ENCODE measurements around the gene RTTN. TPM values are rescaled to one million over a fixed set of nuclear protein-coding genes. Genes with fewer than 3 reads are reported as not detected.

RTTN gene
- total and polyA plus RNA-seq, 2 of the 13 experiments (the other 11 are each of a cell fraction or from before 2014, with no cell fraction given): 5.4 to 18.7 TPM

DNA sequence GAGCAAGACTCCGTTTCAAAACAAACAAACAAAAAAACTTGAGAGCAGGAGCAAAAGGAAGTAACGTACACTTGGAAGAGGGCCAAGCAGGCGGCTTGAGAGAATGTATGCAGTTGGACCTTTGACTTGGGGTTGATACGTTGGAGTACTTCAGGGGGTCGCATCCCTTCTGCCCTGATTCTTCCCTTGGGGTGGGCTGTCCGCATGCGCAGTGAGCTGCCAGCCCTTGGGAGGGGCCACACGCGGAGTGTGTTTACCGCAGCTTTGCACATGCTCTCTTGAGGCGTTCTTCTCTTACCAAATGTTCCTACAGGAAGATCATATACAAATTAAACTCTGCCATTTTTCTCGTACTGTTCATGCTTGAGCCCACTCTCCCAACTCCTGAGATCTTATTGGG lies 45.3 kb upstream of the RTTN start:
- ATAC-seq: no peak
- CTCF ChIA-PET (ENCODE audit: low intra/inter-chr PET ratio, low total read pairs): no interaction called here
- WGBS (ENCODE audit: low lambda C conversion rate): 68% methylated on average over 11 of the region's 12 CpGs
- TF ChIP-seq ZNF460 (CRISPR knock-in tag; IDR thresholded peaks at IDR 0.05; ENCODE audit: borderline replicate concordance) (no peak), ZFP90 (CRISPR knock-in tag; IDR thresholded peaks at IDR 0.05; ENCODE audit: borderline replicate concordance) (no peak), GFI1 (CRISPR knock-in tag; IDR thresholded peaks at IDR 0.05; ENCODE audit: borderline replicate concordance) (no peak), HNRNPLL (IDR thresholded peaks at IDR 0.05; ENCODE audit: low read depth, low read length, poor library complexity, severe bottlenecking) (no peak), ZNF430 (CRISPR knock-in tag; IDR thresholded peaks at IDR 0.05) (no peak)
- TF ChIP-seq, protein P1, sequence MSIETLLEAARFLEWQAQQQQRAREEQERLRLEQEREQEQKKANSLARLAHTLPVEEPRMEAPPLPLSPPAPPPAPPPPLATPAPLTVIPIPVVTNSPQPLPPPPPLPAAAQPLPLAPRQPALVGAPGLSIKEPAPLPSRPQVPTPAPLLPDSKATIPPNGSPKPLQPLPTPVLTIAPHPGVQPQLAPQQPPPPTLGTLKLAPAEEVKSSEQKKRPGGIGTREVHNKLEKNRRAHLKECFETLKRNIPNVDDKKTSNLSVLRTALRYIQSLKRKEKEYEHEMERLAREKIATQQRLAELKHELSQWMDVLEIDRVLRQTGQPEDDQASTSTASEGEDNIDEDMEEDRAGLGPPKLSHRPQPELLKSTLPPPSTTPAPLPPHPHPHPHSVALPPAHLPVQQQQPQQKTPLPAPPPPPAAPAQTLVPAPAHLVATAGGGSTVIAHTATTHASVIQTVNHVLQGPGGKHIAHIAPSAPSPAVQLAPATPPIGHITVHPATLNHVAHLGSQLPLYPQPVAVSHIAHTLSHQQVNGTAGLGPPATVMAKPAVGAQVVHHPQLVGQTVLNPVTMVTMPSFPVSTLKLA (IDR thresholded peaks at IDR 0.05): no peak
- TF ChIP-seq, protein P2, sequence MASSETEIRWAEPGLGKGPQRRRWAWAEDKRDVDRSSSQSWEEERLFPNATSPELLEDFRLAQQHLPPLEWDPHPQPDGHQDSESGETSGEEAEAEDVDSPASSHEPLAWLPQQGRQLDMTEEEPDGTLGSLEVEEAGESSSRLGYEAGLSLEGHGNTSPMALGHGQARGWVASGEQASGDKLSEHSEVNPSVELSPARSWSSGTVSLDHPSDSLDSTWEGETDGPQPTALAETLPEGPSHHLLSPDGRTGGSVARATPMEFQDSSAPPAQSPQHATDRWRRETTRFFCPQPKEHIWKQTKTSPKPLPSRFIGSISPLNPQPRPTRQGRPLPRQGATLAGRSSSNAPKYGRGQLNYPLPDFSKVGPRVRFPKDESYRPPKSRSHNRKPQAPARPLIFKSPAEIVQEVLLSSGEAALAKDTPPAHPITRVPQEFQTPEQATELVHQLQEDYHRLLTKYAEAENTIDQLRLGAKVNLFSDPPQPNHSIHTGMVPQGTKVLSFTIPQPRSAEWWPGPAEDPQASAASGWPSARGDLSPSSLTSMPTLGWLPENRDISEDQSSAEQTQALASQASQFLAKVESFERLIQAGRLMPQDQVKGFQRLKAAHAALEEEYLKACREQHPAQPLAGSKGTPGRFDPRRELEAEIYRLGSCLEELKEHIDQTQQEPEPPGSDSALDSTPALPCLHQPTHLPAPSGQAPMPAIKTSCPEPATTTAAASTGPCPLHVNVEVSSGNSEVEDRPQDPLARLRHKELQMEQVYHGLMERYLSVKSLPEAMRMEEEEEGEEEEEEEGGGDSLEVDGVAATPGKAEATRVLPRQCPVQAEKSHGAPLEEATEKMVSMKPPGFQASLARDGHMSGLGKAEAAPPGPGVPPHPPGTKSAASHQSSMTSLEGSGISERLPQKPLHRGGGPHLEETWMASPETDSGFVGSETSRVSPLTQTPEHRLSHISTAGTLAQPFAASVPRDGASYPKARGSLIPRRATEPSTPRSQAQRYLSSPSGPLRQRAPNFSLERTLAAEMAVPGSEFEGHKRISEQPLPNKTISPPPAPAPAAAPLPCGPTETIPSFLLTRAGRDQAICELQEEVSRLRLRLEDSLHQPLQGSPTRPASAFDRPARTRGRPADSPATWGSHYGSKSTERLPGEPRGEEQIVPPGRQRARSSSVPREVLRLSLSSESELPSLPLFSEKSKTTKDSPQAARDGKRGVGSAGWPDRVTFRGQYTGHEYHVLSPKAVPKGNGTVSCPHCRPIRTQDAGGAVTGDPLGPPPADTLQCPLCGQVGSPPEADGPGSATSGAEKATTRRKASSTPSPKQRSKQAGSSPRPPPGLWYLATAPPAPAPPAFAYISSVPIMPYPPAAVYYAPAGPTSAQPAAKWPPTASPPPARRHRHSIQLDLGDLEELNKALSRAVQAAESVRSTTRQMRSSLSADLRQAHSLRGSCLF (CRISPR knock-in tag; IDR thresholded peaks at IDR 0.05; ENCODE audit: borderline replicate concordance): no peak
- TF ChIP-seq, protein P3, sequence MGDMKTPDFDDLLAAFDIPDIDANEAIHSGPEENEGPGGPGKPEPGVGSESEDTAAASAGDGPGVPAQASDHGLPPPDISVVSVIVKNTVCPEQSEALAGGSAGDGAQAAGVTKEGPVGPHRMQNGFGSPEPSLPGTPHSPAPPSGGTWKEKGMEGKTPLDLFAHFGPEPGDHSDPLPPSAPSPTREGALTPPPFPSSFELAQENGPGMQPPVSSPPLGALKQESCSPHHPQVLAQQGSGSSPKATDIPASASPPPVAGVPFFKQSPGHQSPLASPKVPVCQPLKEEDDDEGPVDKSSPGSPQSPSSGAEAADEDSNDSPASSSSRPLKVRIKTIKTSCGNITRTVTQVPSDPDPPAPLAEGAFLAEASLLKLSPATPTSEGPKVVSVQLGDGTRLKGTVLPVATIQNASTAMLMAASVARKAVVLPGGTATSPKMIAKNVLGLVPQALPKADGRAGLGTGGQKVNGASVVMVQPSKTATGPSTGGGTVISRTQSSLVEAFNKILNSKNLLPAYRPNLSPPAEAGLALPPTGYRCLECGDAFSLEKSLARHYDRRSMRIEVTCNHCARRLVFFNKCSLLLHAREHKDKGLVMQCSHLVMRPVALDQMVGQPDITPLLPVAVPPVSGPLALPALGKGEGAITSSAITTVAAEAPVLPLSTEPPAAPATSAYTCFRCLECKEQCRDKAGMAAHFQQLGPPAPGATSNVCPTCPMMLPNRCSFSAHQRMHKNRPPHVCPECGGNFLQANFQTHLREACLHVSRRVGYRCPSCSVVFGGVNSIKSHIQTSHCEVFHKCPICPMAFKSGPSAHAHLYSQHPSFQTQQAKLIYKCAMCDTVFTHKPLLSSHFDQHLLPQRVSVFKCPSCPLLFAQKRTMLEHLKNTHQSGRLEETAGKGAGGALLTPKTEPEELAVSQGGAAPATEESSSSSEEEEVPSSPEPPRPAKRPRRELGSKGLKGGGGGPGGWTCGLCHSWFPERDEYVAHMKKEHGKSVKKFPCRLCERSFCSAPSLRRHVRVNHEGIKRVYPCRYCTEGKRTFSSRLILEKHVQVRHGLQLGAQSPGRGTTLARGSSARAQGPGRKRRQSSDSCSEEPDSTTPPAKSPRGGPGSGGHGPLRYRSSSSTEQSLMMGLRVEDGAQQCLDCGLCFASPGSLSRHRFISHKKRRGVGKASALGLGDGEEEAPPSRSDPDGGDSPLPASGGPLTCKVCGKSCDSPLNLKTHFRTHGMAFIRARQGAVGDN (CRISPR knock-in tag; IDR thresholded peaks at IDR 0.05): no peak
- TF ChIP-seq, protein P4, sequence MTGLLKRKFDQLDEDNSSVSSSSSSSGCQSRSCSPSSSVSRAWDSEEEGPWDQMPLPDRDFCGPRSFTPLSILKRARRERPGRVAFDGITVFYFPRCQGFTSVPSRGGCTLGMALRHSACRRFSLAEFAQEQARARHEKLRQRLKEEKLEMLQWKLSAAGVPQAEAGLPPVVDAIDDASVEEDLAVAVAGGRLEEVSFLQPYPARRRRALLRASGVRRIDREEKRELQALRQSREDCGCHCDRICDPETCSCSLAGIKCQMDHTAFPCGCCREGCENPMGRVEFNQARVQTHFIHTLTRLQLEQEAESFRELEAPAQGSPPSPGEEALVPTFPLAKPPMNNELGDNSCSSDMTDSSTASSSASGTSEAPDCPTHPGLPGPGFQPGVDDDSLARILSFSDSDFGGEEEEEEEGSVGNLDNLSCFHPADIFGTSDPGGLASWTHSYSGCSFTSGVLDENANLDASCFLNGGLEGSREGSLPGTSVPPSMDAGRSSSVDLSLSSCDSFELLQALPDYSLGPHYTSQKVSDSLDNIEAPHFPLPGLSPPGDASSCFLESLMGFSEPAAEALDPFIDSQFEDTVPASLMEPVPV (CRISPR knock-in tag; IDR thresholded peaks at IDR 0.05): no peak

More for the DNA sequence above, 45.3 kb upstream of the RTTN start:
- no TSS peak for BruUV-seq (replicated peaks)
- H3K36me3 ChIP-seq (replicated peaks in 1 of 2; ENCODE audit: control insufficient read depth in 1 of 2, insufficient read depth in 2 of 2, low read length in 2 of 2): no peaks in the 10 kb centered on the region
- no peaks in the 10 kb centered on the region for H3K27me3 ChIP-seq (ENCODE audit: control insufficient read depth in 1 of 2, insufficient read depth in 2 of 2, low read length in 2 of 2)
- H4K20me1 ChIP-seq (ENCODE audit: insufficient read depth, low read length): no peaks in the 10 kb centered on the region
- no peak overlapping the region for H3K27ac ChIP-seq (ENCODE audit: extremely low read length, insufficient read depth, low read length)
- intact Hi-C loops (cut with micrococcal nuclease; ENCODE audit: unreplicated experiment): no loop called here
- in situ Hi-C loops (cut with HindIII; ENCODE audit: extremely low pct_ligation_motif_present, low pct_unique_long_range_greater_than_20kb): no loop called here
- H3K4me1 ChIP-seq (ENCODE audit: insufficient read depth, low read length): no peaks in the 10 kb centered on the region
- no peak overlapping the region for H3K9ac ChIP-seq (ENCODE audit: insufficient read depth, low read depth, low read length)
- POLR2A ChIA-PET: no interaction called here
- H3K4me3 ChIP-seq (replicated peaks in 1 of 3; ENCODE audit: insufficient read depth in 1 of 3, low read depth in 2 of 3, low read length in 3 of 3): no peak overlapping the region
- H3K4me2 ChIP-seq (ENCODE audit: low read depth, low read length): no peak overlapping the region
- no peak overlapping the region for H2AFZ ChIP-seq (ENCODE audit: low read length)
- no peak for FAIRE-seq
- no peaks in the 10 kb centered on the region for H3K79me2 ChIP-seq (ENCODE audit: insufficient read depth, low read length)
- no peak for DNase-seq (ENCODE audit: low spot score)
- H3K9me3 ChIP-seq (ENCODE audit: low read length): no peaks in the 10 kb centered on the region
